ENCODE results near the gene PLEKHA4. TPM values are rescaled to one million over a fixed set of nuclear protein-coding genes. Genes with fewer than 3 reads are reported as not detected.

PLEKHA4 gene
- total and polyA plus RNA-seq, 9 of the 15 experiments (the other 6 are each of a cell fraction or from before 2014, with no cell fraction given): 0.07 to 30.8 (median 11.4) TPM

DNA sequence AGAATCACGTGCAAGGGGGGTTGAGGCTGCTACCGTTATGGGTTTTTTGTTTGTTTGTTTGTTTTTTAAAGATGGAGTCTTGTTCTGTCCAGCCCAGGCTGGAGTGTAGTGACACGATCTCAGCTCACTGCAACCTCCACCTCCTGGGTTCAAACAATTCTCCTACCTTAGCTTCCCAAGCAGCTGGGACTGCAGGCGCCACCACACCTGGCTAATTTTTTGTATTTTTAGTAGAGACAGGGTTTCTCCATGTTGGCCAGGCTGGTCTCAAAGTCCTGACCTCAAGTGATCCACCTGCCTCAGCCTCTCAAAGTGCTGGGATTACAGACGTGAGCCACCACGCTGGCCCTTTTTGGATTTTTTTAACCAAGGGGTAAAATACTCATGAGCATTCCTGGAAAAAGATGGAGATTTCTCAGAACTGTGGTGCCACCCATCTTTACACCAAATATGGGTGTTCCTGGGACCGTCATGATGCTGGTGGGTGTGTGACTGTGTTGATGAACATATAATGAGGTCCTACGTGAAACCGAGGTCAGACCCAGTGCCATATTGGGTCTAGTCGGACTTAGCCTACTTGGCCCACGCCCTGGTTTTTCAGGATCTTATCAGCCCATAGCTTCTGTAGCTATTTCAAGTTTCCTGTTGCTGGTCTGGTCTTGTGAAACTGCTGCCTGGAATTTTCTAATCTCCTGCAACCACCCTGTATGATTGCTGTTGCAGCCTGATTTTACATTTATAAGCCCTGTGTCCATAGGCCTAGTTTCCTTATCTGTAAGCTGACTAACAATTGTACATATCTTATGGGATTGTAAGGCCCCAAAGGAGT lies 10.0 kb upstream of the PLEKHA4 start (continued):
- TF ChIP-seq GTF2A2 (tag; IDR thresholded peaks at IDR 0.05) (no peak), MAFK (IDR thresholded peaks at IDR 0.05; ENCODE audit: low read length) (peak; percentile 67), HOXB6 (CRISPR knock-in tag; IDR thresholded peaks at IDR 0.05; ENCODE audit: borderline replicate concordance) (no peak), ERF (CRISPR knock-in tag; IDR thresholded peaks at IDR 0.05) (no peak; the same call in 1 of the 2 replicates), TAF1 (IDR thresholded peaks at IDR 0.05; ENCODE audit: control insufficient read depth, extremely low read depth, insufficient read depth, low read length, severe bottlenecking) (peak; percentile 61), YBX1 (IDR thresholded peaks at IDR 0.05) (no peak), ZNF184 (CRISPR knock-in tag; IDR thresholded peaks at IDR 0.05) (no peak), ESRRA (IDR thresholded peaks at IDR 0.05; ENCODE audit: borderline replicate concordance, low read depth) (peak; percentile 73; the same call in 1 of the 2 replicates), NFE2L1 (tag; IDR thresholded peaks at IDR 0.05; ENCODE audit: borderline replicate concordance, low read depth) (no peak), MCM3 (IDR thresholded peaks at IDR 0.05) (no peak), MTA3 (IDR thresholded peaks at IDR 0.05; ENCODE audit: borderline replicate concordance) (peak; percentile 92), ZFX (CRISPR knock-in tag; IDR thresholded peaks at IDR 0.05) (peak; percentile 75), ZNF507 (tag; conservative IDR thresholded peaks at IDR 0.05) (no peak), ZNF766 (CRISPR knock-in tag; conservative IDR thresholded peaks at IDR 0.05) (peak; percentile 95), ZBTB11 (CRISPR knock-in tag; IDR thresholded peaks at IDR 0.05) (peak in 1 of 3 experiments; percentile 84; a peak in 2 of 6 replicates), E2F4 (CRISPR knock-in tag; IDR thresholded peaks at IDR 0.05; ENCODE audit: low read depth) (no peak), MAFF (IDR thresholded peaks at IDR 0.05; ENCODE audit: low read length) (peak; percentile 25; the same call in 1 of the 2 replicates), ILF3 (IDR thresholded peaks at IDR 0.05; ENCODE audit: borderline replicate concordance) (peak; percentile 91), NFE2 (IDR thresholded peaks at IDR 0.05; ENCODE audit: low read depth) (peak; percentile 69), ZNF586 (CRISPR knock-in tag; conservative IDR thresholded peaks at IDR 0.05) (0 out of 2 replicates have a peak, but pooled peaks have one; percentile 21), POLR2AphosphoS2 (IDR thresholded peaks at IDR 0.05; ENCODE audit: low read length) (peak; percentile 96)
